ENCODE data around the gene PDE10A. TPM values are rescaled to one million over a fixed set of nuclear protein-coding genes. Genes with fewer than 3 reads are reported as not detected.

Gene PDE10A
- total and polyA plus RNA-seq, 2 experiments from 2014 or later: 2.0 to 7.2 TPM

DNA sequence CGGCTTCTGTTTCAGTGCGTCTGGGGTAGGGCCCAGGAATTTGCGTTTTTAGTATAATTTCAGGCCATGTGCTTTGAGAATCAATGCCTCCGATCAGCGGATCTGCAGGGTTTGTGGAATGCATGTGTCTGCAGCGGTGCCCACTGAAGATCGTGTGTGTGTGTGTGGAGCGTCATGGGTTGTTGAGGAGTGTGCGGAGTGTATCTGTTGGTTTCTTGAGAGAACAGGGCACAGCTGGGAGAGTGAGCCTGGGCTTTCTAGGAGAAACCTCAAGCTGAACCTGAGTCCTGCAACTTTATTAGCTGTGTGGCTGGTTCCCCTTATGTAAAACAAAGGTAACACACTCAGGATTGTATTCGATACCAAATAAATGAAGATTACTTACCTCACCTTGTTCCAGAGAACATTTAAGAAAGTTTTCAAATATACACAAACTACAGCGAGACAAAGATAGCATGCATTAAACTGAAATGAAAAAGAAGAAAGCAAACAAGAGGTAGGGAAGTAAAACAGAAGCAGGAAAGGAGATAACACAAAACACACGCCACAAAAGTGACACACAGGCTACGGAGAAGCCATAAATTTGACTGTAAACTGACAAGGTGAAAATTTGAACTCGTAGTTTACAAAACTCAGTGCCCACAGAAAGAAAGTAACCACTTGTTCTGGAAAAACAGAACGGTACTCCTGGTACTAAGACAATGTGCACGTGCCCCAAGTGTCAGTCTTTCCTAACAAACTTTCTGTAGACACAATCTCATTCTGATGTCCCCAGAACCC lies 28.8 kb downstream of the PDE10A start:
- Histone ChIP-seq H2AFZ (no peak overlapping the region), H3K4me1 (ENCODE audit: insufficient read depth) (peaks cover 23% of the 10 kb centered on the region), H3K79me2 (no peaks in the 10 kb centered on the region), H4K20me1 (ENCODE audit: insufficient read depth, poor library complexity, severe bottlenecking) (no peaks in the 10 kb centered on the region), H3K4me2 (peak overlapping the region; percentile 28), H3K27me3 (no peaks in the 10 kb centered on the region), H3K27ac (no peak overlapping the region), H3K4me3 (no peak overlapping the region), H3K9me3 (ENCODE audit: low read depth) (no peaks in the 10 kb centered on the region), H3K9me2 (replicated peaks; ENCODE audit: insufficient read depth) (no peaks in the 10 kb centered on the region), H3K36me3 (replicated peaks; ENCODE audit: insufficient read depth, low read depth) (no peaks in the 10 kb centered on the region)
- 63% methylated on average over 16 of the region's 16 CpGs for WGBS (ENCODE audit: low lambda C conversion rate, missing lambda C conversion rate)
- TF ChIP-seq EZH2phosphoT487 (IDR thresholded peaks at IDR 0.05; ENCODE audit: low read depth, severe bottlenecking, unreplicated experiment): no peak
- TF ChIP-seq EZH2 (IDR thresholded peaks at IDR 0.05; ENCODE audit: borderline replicate concordance): no peak
- TF ChIP-seq, protein P1, sequence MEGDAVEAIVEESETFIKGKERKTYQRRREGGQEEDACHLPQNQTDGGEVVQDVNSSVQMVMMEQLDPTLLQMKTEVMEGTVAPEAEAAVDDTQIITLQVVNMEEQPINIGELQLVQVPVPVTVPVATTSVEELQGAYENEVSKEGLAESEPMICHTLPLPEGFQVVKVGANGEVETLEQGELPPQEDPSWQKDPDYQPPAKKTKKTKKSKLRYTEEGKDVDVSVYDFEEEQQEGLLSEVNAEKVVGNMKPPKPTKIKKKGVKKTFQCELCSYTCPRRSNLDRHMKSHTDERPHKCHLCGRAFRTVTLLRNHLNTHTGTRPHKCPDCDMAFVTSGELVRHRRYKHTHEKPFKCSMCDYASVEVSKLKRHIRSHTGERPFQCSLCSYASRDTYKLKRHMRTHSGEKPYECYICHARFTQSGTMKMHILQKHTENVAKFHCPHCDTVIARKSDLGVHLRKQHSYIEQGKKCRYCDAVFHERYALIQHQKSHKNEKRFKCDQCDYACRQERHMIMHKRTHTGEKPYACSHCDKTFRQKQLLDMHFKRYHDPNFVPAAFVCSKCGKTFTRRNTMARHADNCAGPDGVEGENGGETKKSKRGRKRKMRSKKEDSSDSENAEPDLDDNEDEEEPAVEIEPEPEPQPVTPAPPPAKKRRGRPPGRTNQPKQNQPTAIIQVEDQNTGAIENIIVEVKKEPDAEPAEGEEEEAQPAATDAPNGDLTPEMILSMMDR (IDR thresholded peaks at IDR 0.05; ENCODE audit: poor library complexity): no peak
- DNase-seq (ENCODE audit: low spot score): no peak

DNA sequence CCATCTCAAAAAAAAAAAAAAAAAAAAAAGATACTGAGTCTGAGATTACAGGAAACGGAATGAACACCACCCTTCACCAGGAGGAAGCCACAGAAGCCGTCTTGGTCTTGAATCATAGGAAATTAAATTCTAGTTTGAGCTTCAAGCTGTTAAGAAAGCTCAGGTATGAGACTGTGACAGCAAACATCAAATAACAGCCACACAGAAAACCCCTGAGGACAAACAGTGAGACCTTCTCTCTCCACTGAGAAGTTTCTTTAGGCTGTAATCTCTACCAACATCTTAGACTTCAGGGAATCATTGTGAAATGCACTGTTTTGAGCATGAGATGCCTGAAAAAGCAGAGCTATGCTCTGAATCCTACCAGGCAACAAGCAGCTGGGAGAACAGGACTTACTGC lies 30.8 kb downstream of the PDE10A start:
- no peaks in the 10 kb centered on the region for H3K9me3 ChIP-seq (ENCODE audit: low read depth)
- no peaks in the 10 kb centered on the region for H3K79me2 ChIP-seq
- H3K4me1 ChIP-seq (ENCODE audit: insufficient read depth): peaks cover 19% of the 10 kb centered on the region
- no peak for TF ChIP-seq EZH2phosphoT487 (IDR thresholded peaks at IDR 0.05; ENCODE audit: low read depth, severe bottlenecking, unreplicated experiment)
- no peak for TF ChIP-seq EZH2 (IDR thresholded peaks at IDR 0.05; ENCODE audit: borderline replicate concordance)
- TF ChIP-seq, protein P1 (IDR thresholded peaks at IDR 0.05; ENCODE audit: poor library complexity): no peak
- H3K4me3 ChIP-seq: no peak overlapping the region
- no peak overlapping the region for H2AFZ ChIP-seq
- H4K20me1 ChIP-seq (ENCODE audit: insufficient read depth, poor library complexity, severe bottlenecking): no peaks in the 10 kb centered on the region
- H3K36me3 ChIP-seq (replicated peaks; ENCODE audit: insufficient read depth, low read depth): no peaks in the 10 kb centered on the region
- DNase-seq (ENCODE audit: low spot score): peak; percentile 25
- 78% methylated on average over 2 of the region's 2 CpGs for WGBS (ENCODE audit: low lambda C conversion rate, missing lambda C conversion rate)
- H3K4me2 ChIP-seq: no peak overlapping the region
- H3K9me2 ChIP-seq (replicated peaks; ENCODE audit: insufficient read depth): no peaks in the 10 kb centered on the region
- H3K27ac ChIP-seq: peak overlapping the region; percentile 1
- H3K27me3 ChIP-seq: no peaks in the 10 kb centered on the region

- H3K27me3 ChIP-seq: no peaks in the 10 kb centered on the region
- no peaks in the 10 kb centered on the region for H4K20me1 ChIP-seq (ENCODE audit: insufficient read depth, poor library complexity, severe bottlenecking)
- H3K36me3 ChIP-seq (replicated peaks; ENCODE audit: insufficient read depth, low read depth): no peaks in the 10 kb centered on the region
- H3K4me3 ChIP-seq: no peak overlapping the region
- 49% methylated on average over 6 of the region's 6 CpGs for WGBS (ENCODE audit: low lambda C conversion rate, missing lambda C conversion rate)
- H3K9me3 ChIP-seq (ENCODE audit: low read depth): no peaks in the 10 kb centered on the region
- no peaks in the 10 kb centered on the region for H3K9me2 ChIP-seq (replicated peaks; ENCODE audit: insufficient read depth)
- H3K27ac ChIP-seq: no peak overlapping the region
- DNase-seq (ENCODE audit: low spot score): no peak
- TF ChIP-seq, protein P1 (IDR thresholded peaks at IDR 0.05; ENCODE audit: poor library complexity): no peak
- TF ChIP-seq EZH2phosphoT487 (IDR thresholded peaks at IDR 0.05; ENCODE audit: low read depth, severe bottlenecking, unreplicated experiment): no peak
- no peak for TF ChIP-seq EZH2 (IDR thresholded peaks at IDR 0.05; ENCODE audit: borderline replicate concordance)
- H2AFZ ChIP-seq: no peak overlapping the region
- no peak overlapping the region for H3K4me2 ChIP-seq
- H3K4me1 ChIP-seq (ENCODE audit: insufficient read depth): peaks cover 2% of the 10 kb centered on the region
- no peaks in the 10 kb centered on the region for H3K79me2 ChIP-seq
These were observed 32.5 kb downstream of the PDE10A start for GRCh38 chr6:165630544-165630953.
